Smooth muscle cell (in vitro differentiated cells): ENCODE measurements around the gene LRMDA. TPM values are rescaled to one million over a fixed set of nuclear protein-coding genes. Genes with fewer than 3 reads are reported as not detected.

ENCODE experiments used
- DNase-seq: peaks from one replicate; lab custom pipeline; 2025; ENCODE audit not compliant: unreplicated experiment; lab: John Stamatoyannopoulos, UW
- H2AFZ ChIP-seq: fragments of 200-600 bp; sonication (generic); 2 replicates; pipeline ENCODE4 v1.6.0; 2016; ENCODE audit warnings: antibody characterized with exemption, low read depth, mild to moderate bottlenecking
- H3F3A ChIP-seq: fragments of 200-600 bp; sonication (generic); 2 replicates; pipeline ENCODE4 v1.6.0; 2017; ENCODE audit warnings: antibody characterized with exemption, low read depth
- H3K27ac ChIP-seq: fragments of 200-600 bp; sonication (generic); 2 replicates; pipeline ENCODE4 v1.5.1; 2016; ENCODE audit warnings: low read depth, mild to moderate bottlenecking
- H3K27me3 ChIP-seq: fragments of 200-600 bp; sonication (generic); 2 replicates; pipeline ENCODE4 v1.6.1; 2016; ENCODE audit warnings: low read depth, mild to moderate bottlenecking
- H3K36me3 ChIP-seq: fragments of 200-600 bp; sonication (generic); 2 replicates; pipeline ENCODE4 v1.5.1; 2016; ENCODE audit warnings: low read depth
- H3K4me1 ChIP-seq: fragments of 200-600 bp; sonication (generic); 2 replicates; pipeline ENCODE4 v1.5.1; 2016; ENCODE audit warnings: low read depth
- H3K4me2 ChIP-seq: fragments of 200-600 bp; sonication (generic); 2 replicates; pipeline ENCODE4 v1.6.0; 2016; ENCODE audit warnings: mild to moderate bottlenecking
- H3K4me3 ChIP-seq: fragments of 200-600 bp; sonication (generic); 2 replicates; pipeline ENCODE4 v1.5.1; 2016; ENCODE audit warnings: mild to moderate bottlenecking
- H3K79me2 ChIP-seq: fragments of 200-600 bp; sonication (generic); 2 replicates; pipeline ENCODE4 v1.6.0; 2016; ENCODE audit warnings: low read depth, mild to moderate bottlenecking
- H3K9ac ChIP-seq: fragments of 200-600 bp; sonication (generic); 2 replicates; pipeline ENCODE4 v1.6.0; 2016; ENCODE audit warnings: low read depth
- H3K9me3 ChIP-seq: fragments of 200-600 bp; sonication (generic); replicated peaks from 2 replicates; pipeline ENCODE4 v1.5.1; 2016; ENCODE audit warnings: low read depth
- H4K20me1 ChIP-seq: fragments of 200-600 bp; sonication (generic); 2 replicates; pipeline ENCODE4 v1.6.0; 2016; ENCODE audit warnings: low read depth
- WGBS: methylation state at CpG from one replicate; pipeline ENCODE4 v1.1.7; 2016; ENCODE audit warnings: low lambda C conversion rate; 5-methylcytosine and 5-hydroxymethylcytosine counted together
- polyA plus RNA-seq: library from polyadenylated mRNA; unstranded; fragments of >200 nt; fragmentation: Nextera tagmentation; extraction: Ambion mirVana; gene quantifications from 2 replicates; pipeline ENCODE4 v1.2.1, GENCODE V29; 2016
- total RNA-seq: library from RNA; depleted of rRNA; stranded (reverse); fragments of >200 nt; gene quantifications from 2 replicates; pipeline ENCODE4 v1.2.3, GENCODE V29; 2014
- TF ChIP-seq, protein P1 (sequence below): fragments of 200-600 bp; sonication (generic); IDR thresholded peaks from 2 replicates; pipeline ENCODE4 v1.5.1; 2017; ENCODE audit warnings: borderline replicate concordance, mild to moderate bottlenecking, antibody characterized with exemption; ENCODE audit not compliant: insufficient read depth, poor library complexity, severe bottlenecking

The LRMDA gene
- total and polyA plus RNA-seq, 2 experiments from 2014 or later: 1.5 to 1.6 TPM

DNA sequence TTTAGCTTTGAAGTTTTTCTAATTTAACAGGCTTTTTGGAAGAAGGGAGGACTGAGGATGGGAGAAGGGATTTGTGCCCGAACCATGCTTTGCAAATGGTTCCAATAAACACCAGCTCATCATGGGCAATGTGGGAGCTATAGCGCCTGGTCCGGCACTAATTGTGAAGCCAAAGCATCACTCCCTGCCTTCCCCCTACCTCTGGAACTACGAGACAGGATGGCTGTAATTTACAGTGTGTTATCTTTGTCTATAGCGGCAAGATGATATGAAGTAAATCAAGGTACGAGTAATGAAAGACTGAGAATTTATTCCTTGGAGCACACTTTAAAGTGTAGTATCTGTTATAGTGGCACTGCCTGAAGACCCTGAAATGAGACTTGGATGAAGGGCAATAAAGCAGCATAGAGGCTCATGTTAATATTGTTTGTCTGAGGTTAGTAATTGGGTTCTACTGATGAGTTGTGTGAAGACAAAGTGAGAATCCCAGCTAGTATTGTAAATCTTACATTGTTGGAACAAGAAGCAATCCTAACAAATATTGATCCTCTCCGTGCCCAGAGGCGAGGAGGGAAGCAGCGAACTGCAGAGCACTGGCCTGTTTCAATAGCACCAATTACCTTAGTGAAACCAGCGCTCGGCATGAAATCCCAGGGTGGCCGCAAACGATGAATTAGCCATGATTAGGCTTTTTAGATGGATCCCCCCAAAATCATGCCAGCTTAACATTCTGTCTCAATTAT, 507.1 kb downstream of the LRMDA start:
- Histone ChIP-seq H3K79me2 (no peaks in the 10 kb centered on the region), H3K9me3 (no peaks in the 10 kb centered on the region), H3K36me3 (no peaks in the 10 kb centered on the region), H3K4me1 (no peaks in the 10 kb centered on the region), H3K4me3 (no peak overlapping the region), H3K27me3 (peaks cover 37% of the 10 kb centered on the region), H2AFZ (no peak overlapping the region), H3F3A (no peaks in the 10 kb centered on the region), H4K20me1 (no peaks in the 10 kb centered on the region), H3K27ac (no peak overlapping the region), H3K4me2 (no peak overlapping the region), H3K9ac (no peak overlapping the region)
- 94% methylated on average over 13 of the region's 13 CpGs for WGBS
- TF ChIP-seq, protein P1, sequence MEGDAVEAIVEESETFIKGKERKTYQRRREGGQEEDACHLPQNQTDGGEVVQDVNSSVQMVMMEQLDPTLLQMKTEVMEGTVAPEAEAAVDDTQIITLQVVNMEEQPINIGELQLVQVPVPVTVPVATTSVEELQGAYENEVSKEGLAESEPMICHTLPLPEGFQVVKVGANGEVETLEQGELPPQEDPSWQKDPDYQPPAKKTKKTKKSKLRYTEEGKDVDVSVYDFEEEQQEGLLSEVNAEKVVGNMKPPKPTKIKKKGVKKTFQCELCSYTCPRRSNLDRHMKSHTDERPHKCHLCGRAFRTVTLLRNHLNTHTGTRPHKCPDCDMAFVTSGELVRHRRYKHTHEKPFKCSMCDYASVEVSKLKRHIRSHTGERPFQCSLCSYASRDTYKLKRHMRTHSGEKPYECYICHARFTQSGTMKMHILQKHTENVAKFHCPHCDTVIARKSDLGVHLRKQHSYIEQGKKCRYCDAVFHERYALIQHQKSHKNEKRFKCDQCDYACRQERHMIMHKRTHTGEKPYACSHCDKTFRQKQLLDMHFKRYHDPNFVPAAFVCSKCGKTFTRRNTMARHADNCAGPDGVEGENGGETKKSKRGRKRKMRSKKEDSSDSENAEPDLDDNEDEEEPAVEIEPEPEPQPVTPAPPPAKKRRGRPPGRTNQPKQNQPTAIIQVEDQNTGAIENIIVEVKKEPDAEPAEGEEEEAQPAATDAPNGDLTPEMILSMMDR: no peak
- DNase-seq: no peak

GRCh38 chr10:75939541-75939940, 508.1 kb downstream of the LRMDA start:
- Histone ChIP-seq H3K4me1 (no peaks in the 10 kb centered on the region), H2AFZ (no peak overlapping the region), H3K4me2 (no peak overlapping the region), H3K9me3 (no peaks in the 10 kb centered on the region), H3K36me3 (no peaks in the 10 kb centered on the region), H4K20me1 (no peaks in the 10 kb centered on the region), H3K79me2 (no peaks in the 10 kb centered on the region), H3K4me3 (no peak overlapping the region), H3F3A (no peaks in the 10 kb centered on the region), H3K9ac (no peak overlapping the region), H3K27me3 (peaks cover 27% of the 10 kb centered on the region), H3K27ac (no peak overlapping the region)
- TF ChIP-seq, protein P1: no peak
- no peak for DNase-seq
- 86% methylated on average over 3 of the region's 3 CpGs for WGBS

GRCh38 chr10:75940742-75941141, 509.3 kb downstream of the LRMDA start:
- no peak overlapping the region for H3K4me2 ChIP-seq
- no peaks in the 10 kb centered on the region for H3K79me2 ChIP-seq
- 94% methylated on average over 5 of the region's 5 CpGs for WGBS
- no peaks in the 10 kb centered on the region for H3F3A ChIP-seq
- no peaks in the 10 kb centered on the region for H4K20me1 ChIP-seq
- TF ChIP-seq, protein P1: no peak
- no peak overlapping the region for H3K4me3 ChIP-seq
- no peak overlapping the region for H3K27ac ChIP-seq
- H3K9me3 ChIP-seq: no peaks in the 10 kb centered on the region
- no peak overlapping the region for H3K9ac ChIP-seq
- no peak for DNase-seq
- H2AFZ ChIP-seq: no peak overlapping the region
- H3K27me3 ChIP-seq: peaks cover 18% of the 10 kb centered on the region
- no peaks in the 10 kb centered on the region for H3K36me3 ChIP-seq
- H3K4me1 ChIP-seq: no peaks in the 10 kb centered on the region

GRCh38 chr10:75941223-75941801, 509.9 kb downstream of the LRMDA start:
- no peaks in the 10 kb centered on the region for H4K20me1 ChIP-seq
- H3K4me2 ChIP-seq: no peak overlapping the region
- no peaks in the 10 kb centered on the region for H3K9me3 ChIP-seq
- 81% methylated on average over 9 of the region's 9 CpGs for WGBS
- H3K27ac ChIP-seq: no peak overlapping the region
- H3K4me3 ChIP-seq: no peak overlapping the region
- H3K36me3 ChIP-seq: no peaks in the 10 kb centered on the region
- peaks cover 18% of the 10 kb centered on the region for H3K27me3 ChIP-seq
- DNase-seq: no peak
- TF ChIP-seq, protein P1: no peak
- H3K79me2 ChIP-seq: no peaks in the 10 kb centered on the region
- H3K4me1 ChIP-seq: no peaks in the 10 kb centered on the region
- H2AFZ ChIP-seq: no peak overlapping the region
- no peaks in the 10 kb centered on the region for H3F3A ChIP-seq
- H3K9ac ChIP-seq: no peak overlapping the region
